ENCODE results near the gene SLC23A2.

SLC23A2 gene

GRCh38 chr20:4805663-4806449 is 195.5 kb downstream of the SLC23A2 start:
- POLR2A ChIA-PET = no interaction called here
- TF ChIP-seq L3MBTL2 (conservative IDR thresholded peaks at IDR 0.05) (no peak), ELF4 (IDR thresholded peaks at IDR 0.05) (no peak), FOXM1 (IDR thresholded peaks at IDR 0.05; ENCODE audit: borderline replicate concordance) (no peak), SUZ12 (IDR thresholded peaks at IDR 0.05) (no peak), BHLHE40 (IDR thresholded peaks at IDR 0.05; ENCODE audit: borderline replicate concordance) (no peak), PKNOX1 (IDR thresholded peaks at IDR 0.05) (no peak), HDGF (IDR thresholded peaks at IDR 0.05; ENCODE audit: borderline replicate concordance) (no peak), TARDBP (IDR thresholded peaks at IDR 0.05) (no peak), CTBP1 (IDR thresholded peaks at IDR 0.05; ENCODE audit: borderline replicate concordance) (no peak)
- CTCF ChIA-PET = no interaction called here
- DNase-seq (ENCODE audit: extremely low spot score) = no peak

GRCh38 chr20:4802527-4802926 is 198.8 kb downstream of the SLC23A2 start:
- TF ChIP-seq FOXK2 (IDR thresholded peaks at IDR 0.05) (no peak), FOXA1 (IDR thresholded peaks at IDR 0.05) (no peak), PKNOX1 (IDR thresholded peaks at IDR 0.05) (no peak), HDGF (IDR thresholded peaks at IDR 0.05; ENCODE audit: borderline replicate concordance) (no peak)
- ChIA-PET CTCF (no interaction called here), POLR2A (no interaction called here)
- DNase-seq (ENCODE audit: extremely low spot score) = no peak
